SK-N-MC (cell line): Measurements from ENCODE around the gene RAB42.
"Not testable (repeated sequence)": the region's sequence is repeated elsewhere in the genome, so short reads cannot be mapped to it uniquely, and the experiment has no call there.

ENCODE experiments used
- DNase-seq: peaks from one replicate; pipeline ENCODE4 v3.0.0-alpha.2; 2011; ENCODE audit warnings: low read depth, low spot score
- H3K27ac ChIP-seq: fragments of 200-600 bp; sonication (generic); 2 replicates; pipeline ENCODE4 v1.5.1; 2016; ENCODE audit warnings: mixed run types
- H3K36me3 ChIP-seq: fragments of 200-600 bp; sonication (generic); 2 replicates; pipeline ENCODE4 v1.6.1; 2017; ENCODE audit warnings: antibody characterized with exemption, low read length, mixed read lengths; ENCODE audit not compliant: insufficient read depth
- H3K4me3 ChIP-seq: fragments of 200-600 bp; sonication (generic); 2 replicates; pipeline ENCODE4 v1.5.1; 2016
- H3K9ac ChIP-seq: fragments of 200-600 bp; sonication (generic); 2 replicates; pipeline ENCODE4 v1.8.0; 2017; ENCODE audit warnings: mixed run types, mixed read lengths; ENCODE audit not compliant: insufficient read length
- H3K9me3 ChIP-seq: fragments of 200-600 bp; sonication (generic); 2 replicates; pipeline ENCODE4 v1.6.1; 2017; ENCODE audit warnings: low read depth, mild to moderate bottlenecking, antibody characterized with exemption, low read length, moderate library complexity, mixed read lengths
- EZH2 ChIP-seq: fragments of 200-600 bp; sonication (generic); IDR thresholded peaks from one replicate; pipeline ENCODE4 v1.6.1; 2017; ENCODE audit warnings: antibody characterized with exemption
- FOXP2 ChIP-seq: optimal IDR thresholded peaks from 2 replicates; pipeline ENCODE3; 2011; ENCODE audit warnings: mild to moderate bottlenecking, moderate library complexity; ENCODE audit not compliant: insufficient read depth; ENCODE audit errors: extremely low read length, control extremely low read depth
- POLR2AphosphoS5 ChIP-seq: IDR thresholded peaks from 2 replicates; pipeline ENCODE4 v1.6.1; 2012; ENCODE audit warnings: mild to moderate bottlenecking, low read depth, low read length, borderline replicate concordance

RAB42 gene

DNA sequence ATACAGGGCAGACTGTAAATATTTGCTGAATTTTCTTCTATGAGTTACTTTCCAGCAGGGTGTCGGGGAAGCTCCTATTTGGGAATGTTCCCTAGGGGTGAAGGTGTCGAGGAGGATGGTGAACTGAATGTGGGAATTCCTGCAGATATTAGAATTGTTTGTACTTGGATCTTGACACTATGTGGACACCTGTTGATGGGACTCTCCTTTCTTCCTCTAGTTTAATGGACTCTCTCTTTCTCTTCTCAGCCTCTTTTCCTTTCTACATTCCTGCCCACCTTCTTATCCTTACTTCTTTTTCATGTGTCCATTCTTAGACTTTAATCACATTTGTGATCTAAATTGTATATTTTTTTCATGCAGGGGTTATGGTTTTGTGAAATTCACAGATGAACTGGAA lies 25.1 kb upstream of the RAB42 start:
- H3K9ac ChIP-seq = no peak overlapping the region
- DNase-seq = no peak
- no peak for TF ChIP-seq POLR2AphosphoS5
- TF ChIP-seq EZH2 = no peak
- H3K4me3 ChIP-seq = no peak overlapping the region
- H3K27ac ChIP-seq = no peak overlapping the region
- no peaks in the 10 kb centered on the region for H3K9me3 ChIP-seq
- H3K36me3 ChIP-seq = peaks cover 44% of the 10 kb centered on the region

GRCh38 chr1:28571911-28572310 lies 20.2 kb upstream of the RAB42 start:
- Histone ChIP-seq H3K36me3 (peaks cover 29% of the 10 kb centered on the region), H3K4me3 (no peak overlapping the region), H3K27ac (no peak overlapping the region), H3K9ac (no peak overlapping the region), H3K9me3 (no peaks in the 10 kb centered on the region)
- no peak for TF ChIP-seq POLR2AphosphoS5
- no peak for TF ChIP-seq FOXP2
- no peak for TF ChIP-seq EZH2
- DNase-seq = no peak

- not testable (repeated sequence) for H3K27ac ChIP-seq, DNase-seq, H3K4me3 ChIP-seq, H3K9ac ChIP-seq, H3K9me3 ChIP-seq
- peaks cover 32% of the 10 kb centered on the region for H3K36me3 ChIP-seq
Observed at GRCh38 chr1:28572891-28573290, 19.2 kb upstream of the RAB42 start.

DNA sequence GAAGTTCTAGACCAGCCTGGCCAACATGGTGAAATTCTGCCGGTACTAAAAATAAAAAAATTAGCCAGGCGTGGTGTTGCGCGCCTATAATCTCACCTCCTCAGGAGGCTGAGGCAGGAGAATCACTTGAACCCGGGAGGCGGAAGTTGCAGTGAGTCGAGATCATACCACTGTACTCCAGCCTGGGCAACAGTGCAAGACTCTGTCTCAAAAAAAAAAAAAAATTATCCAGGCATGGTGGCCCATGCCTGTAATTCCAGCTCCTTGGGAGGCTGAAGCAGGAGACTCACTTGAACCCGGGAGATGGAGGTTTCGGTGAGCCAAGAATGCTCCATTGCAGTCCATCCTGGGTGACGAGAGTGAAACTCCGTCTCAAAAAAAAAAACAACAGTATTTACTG lies 18.5 kb upstream of the RAB42 start:
- H3K4me3 ChIP-seq = no peak overlapping the region
- TF ChIP-seq POLR2AphosphoS5 = no peak
- TF ChIP-seq EZH2 = no peak
- no peak for TF ChIP-seq FOXP2
- H3K9ac ChIP-seq = no peak overlapping the region
- H3K36me3 ChIP-seq = peaks cover 32% of the 10 kb centered on the region
- H3K9me3 ChIP-seq = no peaks in the 10 kb centered on the region
- DNase-seq = no peak
- H3K27ac ChIP-seq = no peak overlapping the region

GRCh38 chr1:28577052-28577678 lies 14.9 kb upstream of the RAB42 start:
- H3K9me3 ChIP-seq = no peaks in the 10 kb centered on the region
- peak overlapping the region; percentile 67 for H3K27ac ChIP-seq
- H3K36me3 ChIP-seq = peaks cover 51% of the 10 kb centered on the region
- no peak overlapping the region for H3K9ac ChIP-seq
- DNase-seq = no peak
- no peak for TF ChIP-seq FOXP2
- TF ChIP-seq EZH2 = no peak
- TF ChIP-seq POLR2AphosphoS5 = no peak; the same call in 1 of the 2 replicates
- H3K4me3 ChIP-seq = no peak overlapping the region

DNA sequence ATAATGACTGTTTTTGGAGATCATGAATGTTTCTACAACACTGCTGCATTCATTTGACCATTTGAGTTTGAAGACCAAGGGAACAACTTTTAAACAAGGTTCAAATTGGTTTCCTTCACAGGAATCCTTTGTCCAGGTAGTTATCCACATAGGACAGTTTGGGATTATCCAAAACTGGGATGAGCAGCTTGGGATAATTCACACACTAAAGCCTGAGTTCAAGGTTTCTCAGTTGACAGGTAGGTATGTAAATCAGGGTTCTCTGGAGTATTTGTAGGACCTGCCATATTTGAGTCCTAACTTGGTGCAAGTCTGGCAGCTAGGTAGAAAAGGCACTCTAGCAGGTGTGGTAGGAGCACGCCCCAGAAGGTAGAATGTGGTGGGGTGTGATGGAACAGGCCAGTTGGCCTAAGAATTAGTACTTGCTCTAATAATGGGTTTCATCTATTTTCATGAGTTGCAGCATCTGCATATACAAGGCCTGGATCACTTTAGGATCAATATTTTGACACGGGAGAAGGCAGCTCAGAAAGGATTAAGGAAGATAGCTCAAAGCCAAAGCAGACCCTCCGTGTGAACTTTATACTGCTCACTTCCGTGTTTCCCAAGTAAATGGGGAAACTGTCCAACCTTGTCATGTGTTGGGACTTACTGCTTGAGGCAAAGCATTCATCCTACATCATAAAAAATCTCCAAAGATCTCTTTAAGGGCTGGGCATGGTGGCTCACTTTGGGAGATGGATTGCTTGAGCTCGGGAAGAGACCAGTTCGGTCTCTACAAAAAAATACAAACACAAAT lies 14.1 kb upstream of the RAB42 start:
- Histone ChIP-seq H3K36me3 (peaks cover 51% of the 10 kb centered on the region), H3K4me3 (no peak overlapping the region), H3K9ac (no peak overlapping the region), H3K27ac (peak overlapping the region; percentile 67; the same call in 1 of the 2 replicates), H3K9me3 (no peaks in the 10 kb centered on the region)
- TF ChIP-seq FOXP2 (no peak), POLR2AphosphoS5 (peak; percentile 36)
- DNase-seq = no peak

DNA sequence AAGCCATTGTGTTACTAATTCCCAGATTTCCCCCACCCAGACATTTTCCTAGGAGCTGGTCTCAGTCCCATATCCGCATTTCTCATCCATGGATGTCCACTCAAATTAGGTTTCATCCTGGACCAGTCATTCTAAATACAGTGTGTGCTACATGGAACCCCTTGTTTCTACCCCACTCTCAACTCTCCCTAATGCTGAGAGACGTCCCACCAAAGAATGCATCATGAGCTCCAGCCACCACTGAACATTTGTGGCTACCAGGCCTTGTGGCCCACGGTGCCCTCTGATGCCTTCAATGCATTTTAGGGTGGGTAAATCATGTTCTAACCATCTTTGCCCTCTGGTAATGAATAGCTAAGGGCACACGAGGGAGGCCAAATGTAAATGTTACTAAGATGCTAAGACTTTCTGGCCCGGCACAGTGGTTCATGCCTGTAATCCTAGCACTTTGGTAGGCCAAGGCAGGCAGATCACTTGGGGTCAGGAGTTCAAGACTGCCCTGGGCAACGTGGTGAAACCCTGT lies 13.3 kb upstream of the RAB42 start:
- H3K9ac ChIP-seq = no peak overlapping the region
- H3K4me3 ChIP-seq = no peak overlapping the region
- H3K36me3 ChIP-seq = peaks cover 46% of the 10 kb centered on the region
- peak overlapping the region; percentile 67 for H3K27ac ChIP-seq
- no peak for DNase-seq
- TF ChIP-seq EZH2 = no peak
- TF ChIP-seq FOXP2 = no peak
- no peak for TF ChIP-seq POLR2AphosphoS5
- no peaks in the 10 kb centered on the region for H3K9me3 ChIP-seq

DNA sequence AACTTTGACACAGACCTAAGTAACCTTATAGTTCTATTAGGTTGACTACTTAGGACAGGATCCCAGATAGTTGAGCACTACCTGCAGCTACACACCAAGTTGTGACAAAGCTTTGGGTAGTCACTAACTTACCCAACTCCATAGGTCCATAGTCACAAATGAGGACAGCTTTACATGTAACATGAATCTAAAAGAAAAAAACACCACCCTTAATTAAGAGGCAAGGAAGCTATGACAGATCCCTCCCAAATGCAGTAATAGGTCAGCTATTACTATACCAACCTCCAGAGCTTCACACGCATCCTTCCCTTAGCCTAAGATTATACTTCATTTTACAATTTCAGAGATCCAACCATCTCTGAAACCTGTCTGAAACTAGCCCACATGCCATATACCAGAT lies 12.7 kb upstream of the RAB42 start:
- H3K4me3 ChIP-seq = peak overlapping the region; percentile 92
- peak overlapping the region; percentile 67 for H3K9ac ChIP-seq
- no peak for TF ChIP-seq FOXP2
- peak; percentile 12; the same call in 1 of the 2 replicates for TF ChIP-seq POLR2AphosphoS5
- TF ChIP-seq EZH2 = no peak
- H3K9me3 ChIP-seq = no peaks in the 10 kb centered on the region
- peaks cover 45% of the 10 kb centered on the region for H3K36me3 ChIP-seq
- DNase-seq = no peak
- peak overlapping the region; percentile 67 for H3K27ac ChIP-seq

DNA sequence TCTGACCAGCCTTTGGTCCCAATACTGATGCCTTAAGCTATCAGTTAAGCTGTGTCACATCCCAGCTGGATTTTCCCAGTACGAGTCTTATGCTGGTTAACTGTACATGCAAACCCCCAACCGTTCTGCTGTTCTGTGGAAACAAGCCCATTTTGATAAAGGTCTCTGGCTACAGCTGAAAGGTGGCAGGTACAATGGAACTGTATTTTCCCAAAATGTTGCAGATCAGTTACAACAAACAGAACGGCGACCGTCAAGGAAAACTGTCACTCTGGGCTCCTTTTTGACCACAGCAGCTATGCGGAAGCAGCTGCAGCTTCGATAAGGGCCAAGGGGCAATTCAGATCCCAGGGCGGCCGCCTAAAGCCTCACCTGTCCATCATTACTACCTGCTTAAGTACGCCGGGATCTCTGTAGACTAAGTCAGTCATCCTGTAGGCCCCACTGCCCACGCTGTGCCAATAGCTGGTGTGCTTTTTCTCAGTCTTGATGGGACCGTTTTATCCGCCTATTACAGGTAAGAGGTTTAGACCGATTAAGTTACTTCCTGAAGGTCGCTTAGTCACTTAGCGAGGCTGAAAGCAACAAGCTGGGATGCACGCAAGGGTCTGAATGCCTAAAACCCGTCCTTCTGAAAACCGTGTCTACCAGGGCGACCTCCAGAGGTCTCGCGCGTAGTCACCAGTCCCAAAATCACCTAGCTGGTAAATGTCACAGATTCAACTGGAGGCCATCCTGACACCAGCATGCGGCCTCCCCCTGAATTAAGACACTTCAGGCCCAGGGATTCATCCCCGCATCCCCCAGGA lies 11.1 kb upstream of the RAB42 start:
- Histone ChIP-seq H3K36me3 (peaks cover 45% of the 10 kb centered on the region), H3K9ac (peak overlapping the region; percentile 97), H3K27ac (peak overlapping the region; percentile 75), H3K4me3 (peak overlapping the region; percentile 92), H3K9me3 (no peaks in the 10 kb centered on the region)
- TF ChIP-seq EZH2 (no peak), FOXP2 (no peak), POLR2AphosphoS5 (0 out of 2 replicates have a peak, but pooled peaks have one; percentile 9)
- no peak for DNase-seq
